GM10847 (cell line): Measurements from ENCODE around the gene SLC38A10.

ENCODE experiments used
- POLR2A ChIP-seq: IDR thresholded peaks from 2 replicates; pipeline ENCODE4 v1.6.1; 2011; ENCODE audit not compliant: insufficient read length; ENCODE audit errors: extremely low read depth

The SLC38A10 gene

DNA sequence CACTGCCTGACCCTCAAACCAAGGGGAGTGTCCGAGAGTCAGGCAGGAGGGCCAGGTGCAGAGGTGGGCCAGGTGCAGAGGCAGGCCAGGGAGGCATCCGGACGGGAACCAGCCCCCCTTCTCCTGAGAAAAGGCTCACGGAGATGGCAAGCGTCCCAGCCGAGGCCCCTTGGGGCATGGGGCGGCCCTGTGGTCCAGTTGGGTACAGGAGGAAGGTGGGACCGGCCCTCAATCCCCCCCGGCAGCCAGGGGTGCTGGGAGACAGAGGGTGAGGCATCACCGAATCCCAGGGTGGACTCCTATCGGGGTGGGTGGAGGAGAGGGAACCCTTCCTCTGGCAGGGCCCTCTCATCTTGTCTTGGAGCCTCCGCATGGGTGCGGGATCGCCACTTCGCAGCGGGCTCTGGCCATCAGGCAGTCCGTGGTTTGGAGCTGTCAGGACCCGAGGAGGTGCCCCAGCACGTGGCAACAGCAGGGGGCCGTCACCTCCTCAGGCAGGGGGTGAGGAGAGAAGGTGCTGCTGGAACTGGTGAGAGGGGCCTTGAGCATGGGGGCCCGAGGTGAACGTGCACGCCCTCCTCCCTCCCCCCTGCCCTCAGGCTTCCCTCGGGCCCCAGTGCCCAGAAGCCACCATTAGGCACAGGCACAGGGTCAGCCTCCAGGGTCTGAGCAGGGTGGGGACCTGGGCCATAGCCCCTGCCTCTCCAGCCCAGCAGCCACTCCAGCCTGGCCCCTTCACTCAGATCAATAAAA is 38.7 kb upstream of the SLC38A10 start:
- no peak for TF ChIP-seq POLR2A

DNA sequence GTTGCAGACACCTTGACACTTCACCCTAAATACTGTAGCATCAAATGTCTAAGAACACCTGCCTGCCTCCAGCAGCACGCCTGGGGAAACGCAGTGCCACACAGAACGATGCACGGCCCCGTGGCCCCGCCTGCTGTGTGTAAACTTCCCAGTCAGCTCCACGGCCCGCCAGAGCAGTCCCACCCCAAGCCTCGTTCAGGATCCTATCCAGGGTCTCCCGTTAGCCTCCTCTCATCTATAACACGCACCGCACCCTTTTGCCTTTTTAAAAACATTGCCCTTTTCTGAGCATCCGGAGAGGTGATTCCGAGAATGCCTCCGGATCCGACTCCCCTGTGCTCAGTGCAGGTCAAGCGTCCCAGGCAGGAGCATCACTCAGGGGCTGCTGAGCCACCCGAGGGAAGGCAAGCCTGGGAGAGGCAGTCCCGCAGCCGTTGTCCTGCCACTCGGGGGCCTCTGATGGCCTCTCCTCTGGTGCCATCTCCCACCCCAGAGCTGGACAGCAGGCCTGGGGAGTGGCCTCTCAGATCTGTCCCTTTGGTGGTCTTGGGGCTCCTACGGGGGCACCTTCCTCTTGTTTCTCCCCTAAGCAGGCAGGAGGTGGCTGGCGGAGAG is 37.9 kb upstream of the SLC38A10 start:
- no peak for TF ChIP-seq POLR2A

DNA sequence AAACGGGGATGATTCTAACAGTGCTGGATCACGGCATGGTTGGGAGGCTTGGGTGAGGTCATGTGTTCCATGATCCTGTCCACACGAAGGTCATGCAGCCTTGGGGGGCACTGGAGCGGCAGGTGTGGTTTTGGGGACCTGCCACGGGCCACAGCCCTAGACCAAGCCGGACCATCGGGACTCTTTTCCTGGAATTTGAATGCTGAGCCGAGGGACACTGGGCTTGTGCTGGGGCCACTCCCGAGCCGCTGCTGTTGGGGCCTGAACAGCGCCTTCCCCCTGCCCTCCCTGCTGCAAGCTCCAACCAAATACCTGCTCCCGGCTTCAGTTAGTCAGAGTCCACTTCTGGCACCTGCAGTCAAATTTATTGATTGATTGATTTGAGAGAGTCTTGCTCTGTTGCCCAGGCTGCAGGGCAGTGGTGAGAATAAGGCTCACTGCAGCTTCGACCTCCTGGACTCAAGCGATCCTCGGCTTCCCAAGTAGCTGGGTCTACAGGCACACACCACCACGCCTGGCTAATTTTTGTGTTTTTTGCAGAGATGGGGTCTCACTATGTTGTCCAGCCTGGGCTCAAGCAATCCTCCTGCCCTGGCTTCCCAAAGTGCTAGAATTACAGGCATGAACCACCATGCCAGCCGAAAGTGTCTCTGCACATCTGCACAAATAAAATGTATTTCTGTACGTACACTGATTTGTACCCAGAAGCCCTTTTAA is 37.2 kb upstream of the SLC38A10 start:
- no peak for TF ChIP-seq POLR2A

DNA sequence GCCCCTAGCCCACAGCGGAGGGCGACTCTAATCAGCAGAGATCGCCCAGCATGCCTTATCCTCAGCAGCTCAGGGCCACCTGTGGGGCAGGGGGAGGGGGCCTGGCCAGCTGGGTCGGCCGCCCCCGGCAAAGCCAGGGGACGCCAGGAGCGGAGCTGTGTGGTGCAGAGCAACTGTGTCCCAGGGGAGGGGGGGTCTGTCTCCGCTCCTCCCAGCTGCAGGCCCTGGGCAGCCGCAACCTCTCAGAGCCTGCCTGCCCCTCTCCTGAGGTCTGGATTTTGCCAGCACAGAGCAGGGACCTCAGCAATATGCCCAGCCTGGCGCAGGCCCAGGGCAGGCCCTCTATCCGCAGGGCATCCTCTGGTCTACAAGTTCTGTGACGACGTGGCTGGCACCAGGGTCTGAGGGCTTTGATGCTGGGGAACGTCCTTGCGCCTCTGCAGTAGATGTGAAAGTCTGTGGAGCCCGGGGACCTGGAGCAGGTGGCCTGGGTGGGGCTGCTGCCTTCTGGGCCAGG is 36.5 kb upstream of the SLC38A10 start:
- no peak for TF ChIP-seq POLR2A

DNA sequence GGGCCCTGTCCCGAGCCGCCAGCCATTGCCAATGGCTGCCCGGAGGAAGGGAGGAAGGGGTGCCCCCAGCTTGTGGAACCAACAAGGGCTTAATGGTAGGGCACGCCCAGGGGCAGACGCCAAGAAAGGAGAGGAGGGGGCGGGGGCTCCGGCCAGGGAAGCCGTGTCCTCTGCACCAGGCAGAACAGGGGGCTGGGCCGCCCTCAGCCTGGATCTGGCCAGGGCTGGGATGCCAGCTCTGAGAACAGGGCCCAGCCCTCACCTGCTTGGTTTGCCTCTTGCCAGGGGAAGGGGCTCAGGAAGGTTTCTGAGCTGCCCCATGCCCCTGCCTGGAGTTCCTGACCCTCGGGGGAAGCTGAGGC is 35.8 kb upstream of the SLC38A10 start:
- TF ChIP-seq POLR2A = no peak

DNA sequence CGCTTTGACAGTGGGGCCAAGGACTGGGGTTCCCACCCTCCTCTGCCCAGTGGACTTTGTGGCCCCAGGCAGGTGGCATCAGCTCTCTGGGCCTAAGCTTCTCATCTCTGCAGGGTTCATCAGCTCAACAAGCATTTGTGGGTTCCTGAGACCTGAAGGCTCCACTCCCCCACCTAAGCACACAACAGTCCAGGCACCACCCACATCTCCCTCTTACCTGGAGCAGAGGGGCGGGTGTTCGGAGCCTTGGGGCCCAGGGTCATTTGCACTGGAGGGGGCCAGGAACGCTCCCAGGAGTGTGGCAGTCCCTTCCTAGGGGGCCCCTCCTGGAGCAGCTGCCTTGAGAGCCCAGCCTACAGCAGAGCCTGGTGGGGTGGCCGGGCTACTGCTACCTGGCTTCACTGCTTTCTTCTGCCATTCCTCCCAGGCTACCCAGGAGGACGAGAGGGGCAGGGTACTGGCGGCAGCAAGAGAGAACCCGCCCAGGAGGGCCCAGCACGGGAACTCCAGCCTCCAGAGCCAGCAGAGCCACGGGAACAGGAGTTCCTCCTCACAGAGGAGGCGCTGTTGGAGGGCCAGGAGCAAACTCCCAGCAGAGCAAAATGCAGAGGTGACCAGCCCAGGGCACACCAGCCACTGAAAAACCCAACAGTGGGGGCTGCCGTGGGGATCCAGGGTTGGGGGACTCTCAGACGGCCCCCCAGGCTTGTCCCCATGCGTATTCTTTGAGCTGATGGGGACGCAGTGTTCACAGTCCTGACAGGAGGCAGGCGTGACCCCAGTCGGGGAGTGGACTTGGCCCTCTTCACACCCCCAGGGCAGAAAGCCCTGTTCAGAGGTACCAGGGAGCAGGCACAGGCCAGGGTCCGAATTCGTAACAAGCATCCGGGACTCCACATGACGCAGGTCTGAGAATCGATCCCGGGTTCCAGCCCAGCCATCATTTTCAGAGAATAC is 35.1 kb upstream of the SLC38A10 start:
- no peak for TF ChIP-seq POLR2A

DNA sequence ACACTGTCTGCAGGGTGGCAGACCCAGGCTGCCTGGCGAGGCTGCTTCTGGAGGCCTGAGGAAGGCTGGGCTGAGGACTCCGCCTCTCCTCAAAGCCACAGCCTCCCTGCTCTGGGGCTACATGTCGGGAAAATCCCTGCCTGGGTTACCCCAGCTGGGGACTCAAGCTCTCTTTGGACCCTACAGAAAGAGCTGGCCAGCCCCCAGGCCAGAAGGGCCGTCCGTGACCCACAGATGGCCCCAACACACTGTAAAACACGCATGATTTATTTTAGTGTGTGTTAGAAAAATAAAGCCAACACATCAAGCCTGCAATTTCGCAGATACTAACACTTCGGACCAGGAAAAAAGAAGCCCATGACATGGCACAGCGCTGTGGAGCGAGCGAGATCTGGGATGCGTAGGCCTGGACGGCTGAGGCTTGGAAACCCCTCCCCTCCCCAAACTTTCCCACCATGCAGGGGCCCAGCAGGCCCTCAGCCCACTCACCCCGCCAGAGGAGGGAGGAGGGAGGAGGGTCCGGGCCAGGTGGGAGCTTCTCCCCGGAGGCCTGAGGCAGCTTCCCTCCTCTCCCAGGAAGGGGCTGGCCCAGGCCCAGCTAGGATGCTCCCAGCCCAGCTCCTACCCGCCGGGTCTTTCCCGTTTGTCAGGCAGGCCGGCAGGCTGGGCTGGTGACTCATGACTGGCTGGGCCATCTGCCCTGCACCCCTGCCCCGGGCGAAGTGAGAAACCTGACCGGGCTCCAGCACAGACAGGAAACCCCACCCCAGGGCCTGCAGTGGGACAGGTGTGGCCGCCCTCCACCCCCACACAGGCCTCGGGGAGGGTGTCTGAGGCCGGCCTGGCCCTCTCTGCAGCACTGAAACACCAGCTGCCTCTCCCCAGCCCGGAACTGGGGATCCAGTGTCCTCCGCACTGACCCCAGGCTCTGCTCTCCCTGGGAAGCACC is 34.1 kb upstream of the SLC38A10 start:
- no peak for TF ChIP-seq POLR2A

DNA sequence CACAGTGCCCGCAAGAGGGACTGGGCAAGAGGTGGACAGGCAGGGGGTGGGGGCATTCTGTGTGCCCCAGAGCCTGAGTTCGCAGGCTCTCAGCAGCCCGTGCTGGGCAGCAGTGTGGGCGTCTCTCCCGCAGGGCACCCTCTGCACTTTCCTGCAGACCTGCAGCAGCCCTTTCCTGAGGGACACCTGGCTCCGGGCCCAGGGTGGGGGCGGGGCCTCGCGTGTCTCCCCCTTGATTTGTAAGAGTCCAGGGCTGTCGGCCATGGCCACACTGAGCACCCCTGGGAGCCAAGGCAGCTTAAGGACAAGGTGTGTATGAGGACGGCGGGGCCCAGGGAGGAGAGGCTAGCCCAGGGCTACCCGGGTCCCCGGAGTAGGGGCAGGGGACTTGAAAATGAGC is 33.4 kb upstream of the SLC38A10 start:
- no peak for TF ChIP-seq POLR2A

DNA sequence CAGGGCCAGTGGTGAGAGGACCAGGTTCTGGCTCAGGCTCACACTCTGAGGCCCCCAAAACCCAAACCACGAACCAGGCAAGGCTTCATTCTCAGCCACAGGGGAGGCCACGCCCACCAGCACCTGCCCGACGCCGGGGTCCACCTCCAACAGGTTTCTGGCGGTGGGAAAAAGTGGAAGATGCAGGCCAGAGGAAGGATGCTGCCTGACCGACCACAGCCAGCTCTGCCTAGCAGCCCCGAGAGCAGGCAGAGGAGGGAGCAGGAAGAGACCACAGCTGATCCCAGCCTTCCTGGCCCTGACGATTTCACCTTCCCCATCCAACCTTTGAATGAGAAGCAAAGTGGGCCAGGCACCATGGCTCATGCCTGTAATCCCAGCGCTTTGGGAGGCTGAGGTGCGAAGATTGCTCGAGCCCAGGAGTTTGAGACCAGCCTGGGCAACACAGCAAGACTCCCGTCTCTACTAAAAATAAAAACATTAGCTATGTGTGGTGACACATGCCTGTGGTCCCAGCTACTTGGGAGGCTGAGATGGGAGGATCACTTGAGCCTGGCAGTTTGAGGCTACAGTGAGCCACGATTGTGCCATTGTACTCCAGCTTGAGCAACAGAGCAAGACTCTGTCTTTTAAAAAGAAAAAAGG is 30.7 kb upstream of the SLC38A10 start:
- no peak for TF ChIP-seq POLR2A

DNA sequence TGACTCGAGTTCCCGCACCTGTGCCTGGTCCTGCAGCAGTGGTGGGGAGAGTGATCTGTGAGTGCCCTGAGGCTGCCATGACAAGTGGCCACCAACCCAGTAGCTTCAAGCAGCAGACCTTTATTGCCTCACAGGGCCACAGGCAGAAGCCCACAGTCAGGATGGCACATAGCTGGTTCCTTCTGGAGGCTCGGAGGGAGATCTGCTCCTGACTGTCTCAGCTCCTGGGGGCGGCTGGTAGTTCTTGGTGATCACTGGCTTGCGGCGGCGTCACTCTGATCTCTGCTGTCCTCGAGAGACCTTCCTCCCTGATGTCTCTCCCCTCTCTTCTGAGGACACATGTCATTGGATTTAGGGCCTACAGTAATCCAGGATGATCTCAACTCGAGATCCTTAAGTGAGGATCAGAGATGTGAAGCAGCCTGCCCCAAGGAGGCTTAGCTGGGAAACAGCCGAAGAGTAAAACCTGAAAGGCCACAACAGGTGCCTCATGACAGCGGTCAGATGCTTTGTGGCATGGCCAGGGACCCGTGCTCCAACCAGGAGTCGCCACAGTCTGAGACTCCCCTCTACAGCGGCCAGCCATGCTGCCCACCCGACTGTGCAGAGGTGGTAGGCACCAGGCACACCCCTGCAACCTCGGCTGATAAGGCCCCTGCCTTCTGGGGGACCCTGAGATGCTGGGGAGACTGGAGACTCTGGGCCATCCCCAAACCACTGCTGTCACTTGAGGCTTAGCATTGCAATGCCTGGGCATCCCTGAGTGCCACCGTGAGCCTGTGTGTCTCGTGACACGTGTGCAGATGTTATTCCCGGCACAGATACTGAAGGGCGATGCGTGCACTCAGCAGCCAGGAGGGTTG is 30.0 kb upstream of the SLC38A10 start:
- no peak for TF ChIP-seq POLR2A

DNA sequence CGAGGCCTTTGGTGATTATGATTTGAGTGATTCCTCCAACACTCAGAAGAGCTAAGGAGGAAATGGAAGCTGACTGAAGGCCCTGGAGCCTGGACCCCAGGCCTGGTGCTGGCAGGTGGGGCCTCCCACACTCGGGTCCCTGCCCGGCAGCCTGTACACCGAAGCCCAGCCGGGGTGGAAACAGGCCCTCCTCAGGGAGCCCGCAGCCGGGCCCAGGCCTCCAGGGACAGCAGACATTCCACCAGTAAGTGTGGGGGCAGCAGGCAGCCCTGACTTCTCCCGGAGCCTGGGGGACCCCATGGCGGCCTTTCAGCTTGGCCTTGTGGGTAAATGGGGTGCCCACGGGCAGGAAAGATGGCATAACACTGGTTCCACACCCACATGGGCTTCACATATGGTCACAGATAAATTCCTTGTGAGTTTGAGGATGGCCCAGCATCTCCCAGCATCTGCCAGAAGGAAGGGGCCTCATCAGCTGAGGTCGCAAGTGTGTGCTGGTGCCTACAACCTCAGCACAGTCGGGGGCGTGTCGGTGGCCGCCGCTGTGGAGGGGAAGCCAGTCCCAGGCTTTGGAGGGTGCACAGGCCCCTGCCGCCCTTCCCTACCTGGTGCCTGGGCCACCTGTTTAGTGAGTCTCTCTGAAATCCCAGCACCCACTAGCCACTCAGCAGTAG is 29.2 kb upstream of the SLC38A10 start:
- TF ChIP-seq POLR2A = no peak

DNA sequence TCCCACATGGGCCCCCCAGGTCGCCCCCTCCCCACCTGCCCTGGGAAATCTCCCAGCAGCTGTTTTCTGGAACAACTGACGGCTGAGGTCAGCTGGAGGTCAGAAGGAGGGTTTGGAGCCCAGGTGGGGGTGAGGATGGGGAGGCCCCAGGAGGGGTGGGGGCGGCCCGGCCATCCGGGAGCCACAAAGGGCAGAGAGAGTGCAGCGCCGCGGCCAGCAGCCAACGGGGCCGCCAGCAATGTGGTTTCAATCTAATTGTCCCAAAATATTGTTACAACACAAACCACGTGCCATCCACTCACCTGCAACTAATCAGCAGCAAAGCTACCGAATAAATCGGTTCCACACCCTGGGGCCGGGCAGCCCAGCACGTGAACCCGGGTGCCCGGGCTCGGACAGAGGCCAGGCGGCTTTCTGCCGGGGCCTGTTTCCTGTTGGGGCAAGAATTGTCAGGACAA is 28.3 kb upstream of the SLC38A10 start:
- no peak for TF ChIP-seq POLR2A
